22Rv1 (cell line): Measurements from ENCODE around the gene OGN.

Experiments used
- H3K27ac ChIP-seq: fragments of 450-650 bp; 2 replicates; pipeline ENCODE4 v1.5.1; 2017
- CTCF ChIP-seq: fragments of 450-650 bp; IDR thresholded peaks from 2 replicates; pipeline ENCODE4 v1.5.1; 2017; ENCODE audit warnings: mild to moderate bottlenecking
- ZFX ChIP-seq: fragments of 450-650 bp; IDR thresholded peaks from 2 replicates; pipeline ENCODE4 v1.6.1; 2017; ENCODE audit warnings: antibody characterized with exemption, borderline replicate concordance

OGN gene

GRCh38 chr9:92435263-92435662 is 30.9 kb upstream of the OGN start:
- TF ChIP-seq ZFX, result no peak
- TF ChIP-seq CTCF, result no peak

GRCh38 chr9:92432972-92433548 is 28.7 kb upstream of the OGN start:
- no peak for TF ChIP-seq ZFX
- no peak overlapping the region for H3K27ac ChIP-seq

More at GRCh38 chr9:92435263-92435662, 30.9 kb upstream of the OGN start:
- no peak overlapping the region for H3K27ac ChIP-seq

GRCh38 chr9:92432350-92432749 is 28.0 kb upstream of the OGN start:
- TF ChIP-seq ZFX, result no peak
- no peak for TF ChIP-seq CTCF
- no peak overlapping the region for H3K27ac ChIP-seq

- no peak overlapping the region for H3K27ac ChIP-seq
- TF ChIP-seq CTCF (no peak), ZFX (no peak)
Measured at GRCh38 chr9:92429836-92430235, 25.5 kb upstream of the OGN start.

GRCh38 chr9:92426501-92427145 is 22.2 kb upstream of the OGN start:
- H3K27ac ChIP-seq, result no peak overlapping the region

DNA sequence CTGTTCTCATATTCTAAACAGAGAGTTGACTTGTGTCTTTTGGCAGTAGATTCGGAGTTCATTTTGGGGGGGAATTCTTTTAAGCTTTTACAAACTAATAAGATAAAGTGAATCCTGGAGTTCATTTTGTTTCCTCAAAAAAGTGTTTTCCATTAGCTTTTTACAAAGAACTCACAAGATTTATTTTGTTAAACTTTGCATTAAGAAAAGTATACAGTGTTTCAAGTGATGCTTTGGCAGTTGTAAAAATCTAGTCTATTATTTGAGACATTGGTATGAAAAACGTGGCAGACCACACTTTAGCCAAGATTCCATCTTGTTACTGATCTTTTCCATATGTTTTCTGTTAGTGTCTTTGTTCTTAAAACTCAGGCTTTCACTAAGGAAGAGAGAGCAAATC is 21.1 kb upstream of the OGN start:
- no peak for TF ChIP-seq ZFX
- TF ChIP-seq CTCF, result no peak
- no peak overlapping the region for H3K27ac ChIP-seq

More at GRCh38 chr9:92426501-92427145, 22.2 kb upstream of the OGN start:
- TF ChIP-seq CTCF (no peak), ZFX (no peak)

DNA sequence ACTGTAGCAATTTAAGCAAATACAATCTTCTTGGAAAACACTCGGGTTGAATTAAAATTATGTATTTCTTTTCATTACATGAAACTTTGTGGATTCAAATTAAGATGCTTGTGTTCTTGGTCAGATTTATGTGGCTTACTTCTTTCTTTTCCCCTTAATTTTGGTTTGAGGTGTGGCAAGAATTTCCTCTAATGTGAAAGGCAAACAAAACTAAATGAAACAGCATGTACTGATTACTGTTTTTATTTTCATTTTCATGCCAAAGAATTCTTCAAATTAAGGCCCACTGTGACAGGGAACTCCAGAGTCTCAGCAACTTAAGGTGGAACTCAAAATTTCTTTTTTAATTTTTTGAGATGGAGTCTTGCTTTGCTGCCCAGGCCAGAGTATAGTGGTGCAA is 20.0 kb upstream of the OGN start, which contains the start of gene OMD:
Gene OMD (minus strand): TSS at position 132 of the 400 bp plus-strand sequence. CDS start 6,913 bp downstream, outside the sequence.
- no peak within 1 kb of the TSS for H3K27ac ChIP-seq

More for the DNA sequence above, 20.0 kb upstream of the OGN start, which contains the start of gene OMD:
- TF ChIP-seq ZFX, result no peak
- TF ChIP-seq CTCF, result no peak
